PC-3 (cell line): ENCODE data around the gene RAG1. TPM values are rescaled to one million over a fixed set of nuclear protein-coding genes. Genes with fewer than 3 reads are reported as not detected.

Experiments
- ATAC-seq: fragments of 200-7000 bp; cut with Tn5 transposase; 2 replicates; pipeline ENCODE4 v1.9.1; 2020; ENCODE audit warnings: mild to moderate bottlenecking, moderate library complexity
- BruUV-seq: library from RNA; stranded (reverse); fragments of 400-500 nt; replicated peaks from 2 replicates; lab custom pipeline; 2021; lab: Mats Ljungman, UMichigan
- CTCF ChIA-PET: fragments of 300-600 bp; sonication (Branson Sonifier 250); formaldehyde crosslinking; loops from one replicate; lab custom pipeline; 2022; ENCODE audit warnings: antibody characterized with exemption; lab: Charles Lee
- POLR2A ChIA-PET: fragments of 300-600 bp; sonication (Branson Sonifier 250); formaldehyde crosslinking; loops from one replicate; lab custom pipeline; 2022; ENCODE audit warnings: antibody characterized with exemption; ENCODE audit not compliant: unreplicated experiment; lab: Charles Lee
- DNase-seq: peaks from one replicate; pipeline ENCODE4 v3.0.0-alpha.2; 2015
- H2AFZ ChIP-seq: fragments of 300-600 bp; sonication (generic); 2 replicates; pipeline ENCODE4 v1.6.0; 2016; ENCODE audit warnings: antibody characterized with exemption, low read length
- H3F3A ChIP-seq: fragments of 300-600 bp; sonication (generic); one replicate; pipeline ENCODE4 v1.6.0; 2017; ENCODE audit warnings: antibody characterized with exemption, low read length, control low read depth, mild to moderate bottlenecking; ENCODE audit not compliant: unreplicated experiment
- H3K27ac ChIP-seq: fragments of 300-600 bp; sonication (generic); 2 replicates; pipeline ENCODE4 v1.5.1; 2016; ENCODE audit warnings: mild to moderate bottlenecking, low read length
- H3K27me3 ChIP-seq: fragments of 300-600 bp; sonication (generic); 2 replicates; pipeline ENCODE4 v1.6.1; 2016; ENCODE audit warnings: low read length, mixed read lengths
- H3K36me3 ChIP-seq: fragments of 300-600 bp; sonication (generic); 2 replicates; pipeline ENCODE4 v1.6.1; 2016; ENCODE audit warnings: low read depth, mixed run types, low read length, mixed read lengths
- H3K4me1 ChIP-seq: fragments of 300-600 bp; sonication (generic); 2 replicates; pipeline ENCODE4 v1.5.1; 2016; ENCODE audit warnings: low read length; ENCODE audit not compliant: insufficient read depth
- H3K4me2 ChIP-seq: fragments of 300-600 bp; sonication (generic); 2 replicates; pipeline ENCODE4 v1.6.0; 2016; ENCODE audit warnings: low read length
- H3K4me3 ChIP-seq: fragments of 300-600 bp; sonication (generic); 2 replicates; pipeline ENCODE4 v1.5.1; 2016; ENCODE audit warnings: mild to moderate bottlenecking, low read length, mixed read lengths
- H3K79me2 ChIP-seq: fragments of 300-600 bp; sonication (generic); 2 replicates; pipeline ENCODE4 v1.6.1; 2017; ENCODE audit warnings: low read length, mixed read lengths
- H3K9ac ChIP-seq: fragments of 300-600 bp; sonication (generic); 2 replicates; pipeline ENCODE4 v1.6.0; 2016; ENCODE audit warnings: mild to moderate bottlenecking, low read length
- H3K9me2 ChIP-seq: fragments of 300-600 bp; sonication (generic); replicated peaks from 2 replicates; pipeline ENCODE4 v1.6.1; 2016; ENCODE audit warnings: mixed run types, low read length, mixed read lengths
- H3K9me3 ChIP-seq: fragments of 300-600 bp; sonication (generic); 2 replicates; pipeline ENCODE4 v1.6.1; 2016; ENCODE audit warnings: low read length, mixed read lengths
- H4K20me1 ChIP-seq: fragments of 300-600 bp; sonication (generic); 2 replicates; pipeline ENCODE4 v1.6.1; 2016; ENCODE audit warnings: low read length, mixed read lengths
- EZH2 ChIP-seq: fragments of 300-600 bp; sonication (generic); IDR thresholded peaks from one replicate; pipeline ENCODE4 v1.6.1; 2017; ENCODE audit warnings: antibody characterized with exemption, mild to moderate bottlenecking, low read length; ENCODE audit not compliant: unreplicated experiment
- EZH2phosphoT487 ChIP-seq: fragments of 300-600 bp; sonication (generic); IDR thresholded peaks from 2 replicates; pipeline ENCODE4 v1.6.1; 2018; ENCODE audit warnings: mild to moderate bottlenecking, antibody characterized with exemption, low read length, borderline replicate concordance
- intact Hi-C: fragments of 100-400 bp; cut with micrococcal nuclease; formaldehyde crosslinking; loops from 2 replicates; pipeline ENCODE4 v1.9.0; 2023
- total RNA-seq: library from RNA; depleted of rRNA; stranded (reverse); fragments of >200 nt; gene quantifications from 2 replicates; pipeline ENCODE4 v1.2.3, GENCODE V29; 2014
- TF ChIP-seq, protein P1 (sequence below): fragments of 300-600 bp; sonication (generic); conservative IDR thresholded peaks from 2 replicates; pipeline ENCODE4 v1.5.1; 2017; ENCODE audit warnings: antibody characterized with exemption, low read depth, mild to moderate bottlenecking, low read length

Gene RAG1
- total RNA-seq, 1 experiment from 2014 or later, result 0.15 TPM

DNA sequence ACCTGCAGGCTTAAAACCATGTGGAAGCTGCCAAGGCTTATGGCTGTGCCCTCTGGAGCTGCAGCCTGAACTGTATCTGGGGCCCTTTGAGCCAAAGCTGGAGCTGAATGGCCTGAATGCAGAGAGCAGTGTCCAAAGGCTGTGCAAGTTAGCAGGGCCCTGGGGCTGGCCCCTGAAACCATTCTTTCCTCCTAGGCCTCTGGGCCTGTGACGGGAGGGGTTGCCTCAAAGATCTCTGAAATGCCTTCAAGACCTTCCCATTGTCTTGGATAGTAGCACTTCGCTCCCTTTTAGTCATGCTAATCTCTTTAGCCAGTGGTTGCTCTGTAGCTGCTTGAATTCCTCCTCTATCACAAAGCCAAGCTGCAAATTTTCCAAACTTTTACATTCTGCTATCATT is 13.7 kb downstream of the RAG1 start:
- ChIA-PET POLR2A (no interaction called here), CTCF (no interaction called here)
- H3K9ac ChIP-seq, result no peak overlapping the region
- H3K79me2 ChIP-seq, result no peaks in the 10 kb centered on the region
- no peak overlapping the region for H2AFZ ChIP-seq
- H3K9me3 ChIP-seq, result no peaks in the 10 kb centered on the region
- no peak overlapping the region for H3K27ac ChIP-seq
- no peaks in the 10 kb centered on the region for H4K20me1 ChIP-seq
- intact Hi-C loops, result no loop called here
- ATAC-seq (no peak), DNase-seq (no peak)
- H3K9me2 ChIP-seq, result no peaks in the 10 kb centered on the region
- H3K4me3 ChIP-seq, result no peak overlapping the region
- BruUV-seq, result no TSS peak
- TF ChIP-seq EZH2 (no peak), EZH2phosphoT487 (no peak)
- TF ChIP-seq, protein P1, sequence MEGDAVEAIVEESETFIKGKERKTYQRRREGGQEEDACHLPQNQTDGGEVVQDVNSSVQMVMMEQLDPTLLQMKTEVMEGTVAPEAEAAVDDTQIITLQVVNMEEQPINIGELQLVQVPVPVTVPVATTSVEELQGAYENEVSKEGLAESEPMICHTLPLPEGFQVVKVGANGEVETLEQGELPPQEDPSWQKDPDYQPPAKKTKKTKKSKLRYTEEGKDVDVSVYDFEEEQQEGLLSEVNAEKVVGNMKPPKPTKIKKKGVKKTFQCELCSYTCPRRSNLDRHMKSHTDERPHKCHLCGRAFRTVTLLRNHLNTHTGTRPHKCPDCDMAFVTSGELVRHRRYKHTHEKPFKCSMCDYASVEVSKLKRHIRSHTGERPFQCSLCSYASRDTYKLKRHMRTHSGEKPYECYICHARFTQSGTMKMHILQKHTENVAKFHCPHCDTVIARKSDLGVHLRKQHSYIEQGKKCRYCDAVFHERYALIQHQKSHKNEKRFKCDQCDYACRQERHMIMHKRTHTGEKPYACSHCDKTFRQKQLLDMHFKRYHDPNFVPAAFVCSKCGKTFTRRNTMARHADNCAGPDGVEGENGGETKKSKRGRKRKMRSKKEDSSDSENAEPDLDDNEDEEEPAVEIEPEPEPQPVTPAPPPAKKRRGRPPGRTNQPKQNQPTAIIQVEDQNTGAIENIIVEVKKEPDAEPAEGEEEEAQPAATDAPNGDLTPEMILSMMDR, result no peak
- H3K4me2 ChIP-seq, result no peak overlapping the region
- H3K27me3 ChIP-seq, result 0 out of 2 replicates have a peak, but pooled peaks cover 2% of the 10 kb centered on the region
- H3K36me3 ChIP-seq, result no peaks in the 10 kb centered on the region
- no peaks in the 10 kb centered on the region for H3K4me1 ChIP-seq
- H3F3A ChIP-seq, result no peaks in the 10 kb centered on the region

DNA sequence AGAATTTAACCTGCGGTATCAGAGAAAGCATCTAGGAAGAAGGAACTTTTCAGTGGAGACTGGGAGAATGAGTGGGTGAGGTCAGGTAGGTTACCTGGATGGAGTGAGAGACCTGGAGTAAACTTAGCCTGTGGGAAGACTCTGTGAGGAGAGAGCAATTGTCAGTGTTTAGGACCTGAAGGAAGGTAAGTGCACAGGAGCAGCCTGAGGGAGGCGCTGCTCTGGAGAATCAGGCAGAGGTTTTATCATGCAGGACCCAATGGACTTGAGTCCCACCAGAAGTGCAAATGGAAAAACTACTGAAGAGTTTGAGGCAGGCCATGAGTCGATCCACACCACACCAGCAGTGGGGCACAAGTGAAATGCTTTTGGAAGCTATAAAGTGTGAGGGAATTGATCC is 15.9 kb downstream of the RAG1 start:
- 0 out of 2 replicates have a peak, but pooled peaks cover 5% of the 10 kb centered on the region for H3K27me3 ChIP-seq
- H3K9ac ChIP-seq, result no peak overlapping the region
- no peak overlapping the region for H3K4me2 ChIP-seq
- intact Hi-C loops, result no loop called here
- no peaks in the 10 kb centered on the region for H3K36me3 ChIP-seq
- no peaks in the 10 kb centered on the region for H4K20me1 ChIP-seq
- no peaks in the 10 kb centered on the region for H3K79me2 ChIP-seq
- POLR2A ChIA-PET, result no interaction called here
- ATAC-seq (no peak), DNase-seq (no peak)
- H3K4me1 ChIP-seq, result no peaks in the 10 kb centered on the region
- H3K9me2 ChIP-seq, result no peaks in the 10 kb centered on the region
- CTCF ChIA-PET, result no interaction called here
- TF ChIP-seq, protein P1, result no peak
- no peak for TF ChIP-seq EZH2phosphoT487
- BruUV-seq, result no TSS peak
- H3F3A ChIP-seq, result no peaks in the 10 kb centered on the region
- no peaks in the 10 kb centered on the region for H3K9me3 ChIP-seq
- H3K27ac ChIP-seq, result no peak overlapping the region
- no peak overlapping the region for H3K4me3 ChIP-seq
- no peak overlapping the region for H2AFZ ChIP-seq

DNA sequence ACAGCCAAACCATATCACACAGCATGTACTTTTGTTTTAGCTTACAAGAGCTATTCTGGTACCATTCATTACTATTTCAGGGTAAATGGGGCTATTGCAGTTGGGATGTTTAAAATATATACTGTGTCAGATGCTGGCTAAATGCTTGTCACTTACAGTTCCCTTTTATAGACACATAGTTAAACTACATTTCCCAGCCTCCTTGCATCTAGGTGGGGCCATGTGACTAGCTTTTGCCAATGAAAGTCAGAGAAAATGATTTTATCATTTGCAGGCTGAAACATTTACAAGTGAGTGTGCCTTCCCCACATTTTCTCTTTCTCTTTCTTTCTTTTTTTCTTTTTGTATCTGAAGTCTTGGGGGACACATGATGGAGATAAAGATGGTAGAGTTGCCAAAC is 18.7 kb downstream of the RAG1 start:
- Histone ChIP-seq H3K36me3 (no peaks in the 10 kb centered on the region), H3K4me3 (no peak overlapping the region), H3K9me3 (no peaks in the 10 kb centered on the region), H3K27ac (no peak overlapping the region), H3F3A (no peaks in the 10 kb centered on the region), H3K27me3 (peaks cover 28% of the 10 kb centered on the region), H3K9me2 (no peaks in the 10 kb centered on the region), H3K4me1 (no peaks in the 10 kb centered on the region), H2AFZ (no peak overlapping the region), H4K20me1 (no peaks in the 10 kb centered on the region), H3K9ac (no peak overlapping the region), H3K79me2 (no peaks in the 10 kb centered on the region), H3K4me2 (no peak overlapping the region)
- BruUV-seq, result no TSS peak
- ChIA-PET POLR2A (no interaction called here), CTCF (no interaction called here)
- DNase-seq (no peak), ATAC-seq (no peak)
- intact Hi-C loops, result no loop called here
- TF ChIP-seq EZH2phosphoT487 (no peak), EZH2 (no peak)
- TF ChIP-seq, protein P1, result no peak
